ENCODE results near the gene NEK1. TPM values are rescaled to one million over a fixed set of nuclear protein-coding genes. Genes with fewer than 3 reads are reported as not detected.

NEK1 gene
- total and polyA plus RNA-seq, 2 donors (not counting 3 experiments of a cell fraction or from before 2014, with no cell fraction given) = 2.6 to 10.1 TPM

- TF ChIP-seq EZH2 (IDR thresholded peaks at IDR 0.05; ENCODE audit: borderline replicate concordance, low read depth, low read length, severe bottlenecking) = no peak
- no peak for TF ChIP-seq FOS (IDR thresholded peaks at IDR 0.05; ENCODE audit: borderline replicate concordance, insufficient read depth, low read length)
- no peak for TF ChIP-seq JUN (IDR thresholded peaks at IDR 0.05; ENCODE audit: borderline replicate concordance, insufficient read depth, insufficient read length, low read depth)
- TF ChIP-seq MAX (IDR thresholded peaks at IDR 0.05; ENCODE audit: insufficient read depth, insufficient read length) = no peak
- no peak for TF ChIP-seq GATA2 (IDR thresholded peaks at IDR 0.05; ENCODE audit: insufficient read depth, insufficient read length, low read depth, low read length)
- no peak for TF ChIP-seq POLR2AphosphoS5 (IDR thresholded peaks at IDR 0.05; ENCODE audit: insufficient read depth, low read depth, low read length)
- TF ChIP-seq CTCF (IDR thresholded peaks at IDR 0.05; ENCODE audit: extremely low read depth in 1 of 2, insufficient read depth in 1 of 2, low read depth in 1 of 2, low read length in 2 of 2) = no peak
- TF ChIP-seq POLR2A (IDR thresholded peaks at IDR 0.05; ENCODE audit: low read depth, low read length) = no peak
- TF ChIP-seq MYC (IDR thresholded peaks at IDR 0.05; ENCODE audit: low read depth, low read length) = no peak
- POLR2A ChIA-PET = interaction anchor here (1.9 kb wide), 1 partner anchor 8 kb away, joined by 4 read pairs; no protein-coding TSS in a partner anchor
- DNase-seq (ENCODE audit: low read depth, low spot score) = no peak
- Histone ChIP-seq H3K27me3 (ENCODE audit: control insufficient read depth in 2 of 2, insufficient read depth in 2 of 2, low read length in 2 of 2) (no peaks in the 10 kb centered on the region), H3K79me2 (ENCODE audit: control insufficient read depth, insufficient read depth, low read length) (peaks cover 14% of the 10 kb centered on the region), H3K4me3 (replicated peaks in 1 of 3; ENCODE audit: insufficient read depth in 1 of 3, low read depth in 1 of 3, low read length in 3 of 3) (no peak overlapping the region), H3K4me1 (ENCODE audit: control insufficient read depth, extremely low read depth, insufficient read depth, low read length) (no peaks in the 10 kb centered on the region), H3K4me2 (ENCODE audit: insufficient read depth, low read length) (no peak overlapping the region), H2AFZ (ENCODE audit: low read depth, low read length) (no peak overlapping the region), H3K36me3 (ENCODE audit: control insufficient read depth in 2 of 2, extremely low read depth in 1 of 2, insufficient read depth in 2 of 2, low read length in 2 of 2) (no peaks in the 10 kb centered on the region), H3K9me1 (replicated peaks; ENCODE audit: control insufficient read depth, extremely low read depth, insufficient read depth, low read length) (no peaks in the 10 kb centered on the region), H3K9me3 (replicated peaks; ENCODE audit: control insufficient read depth, insufficient read depth, low read length) (no peaks in the 10 kb centered on the region), H3K27ac (ENCODE audit: insufficient read depth, low read depth, low read length) (no peak overlapping the region), H3K9ac (replicated peaks; ENCODE audit: extremely low read depth, insufficient read depth, low read length) (no peak overlapping the region), H4K20me1 (replicated peaks; ENCODE audit: control insufficient read depth, extremely low read depth, insufficient read depth, low read length) (no peaks in the 10 kb centered on the region)
- intact Hi-C loops (cut with micrococcal nuclease) (no loop called here), dilution Hi-C loops (cut with MboI; ENCODE audit: extremely low pct_ligation_motif_present, low sequenced_read_pairs) (no loop called here)
- BruUV-seq (replicated peaks) = no TSS peak
- FAIRE-seq = no peak
- CTCF ChIA-PET = interaction anchor here (1.0 to 1.8 kb wide), 5 partner anchors 9 to 30 kb away, joined by 3 to 6 read pairs (median 4); partner anchors contain the start of gene CLCN3
Measured at GRCh38 chr4:169650227-169650936, 38.0 kb upstream of the NEK1 start.

Measured in endothelial cell of umbilical vein (primary cell).